Hair follicle dermal papilla cell (primary cell): ENCODE results near the gene CGB3. TPM values are rescaled to one million over a fixed set of nuclear protein-coding genes. Genes with fewer than 3 reads are reported as not detected.

ENCODE experiments used
- small RNA-seq: library from RNA; depleted of rRNA; stranded (forward); fragments of <200 nt; gene quantifications from one replicate; pipeline ENCODE3, GENCODE V24; 2012
- total RNA-seq: library from RNA; depleted of rRNA; stranded (reverse); fragments of >200 nt; gene quantifications from 2 replicates; pipeline ENCODE4 v1.2.3, GENCODE V29; 2012

The CGB3 gene
- total RNA-seq, result not detected in 2 replicates

GRCh38 chr19:49024233-49024632, at the start of gene CGB3:
TSS of gene CGB3 (minus strand) at chr19:49024333. CDS start at chr19:49023971, 362 bp downstream.

GRCh38 chr19:49064768-49065611, 40.9 kb upstream of the CGB3 start, which contains the start of gene NTF4:
TSS of gene NTF4 (minus strand) at chr19:49064818. CDS start at chr19:49061997, 2,821 bp downstream.

GRCh38 chr19:49057636-49058234, 33.6 kb upstream of the CGB3 start, which contains the start of gene CGB7:
TSS of gene CGB7 (minus strand) at chr19:49057749. CDS start at chr19:49055375, 2,374 bp downstream.

GRCh38 chr19:49049011-49049410, 24.9 kb upstream of the CGB3 start, which contains the start of gene CGB8:
TSS of gene CGB8 (minus strand) at chr19:49049111. CDS start at chr19:49048739, 372 bp downstream.

GRCh38 chr19:49043548-49043947, 19.4 kb upstream of the CGB3 start, which contains the start of gene CGB5:
TSS of gene CGB5 (plus strand) at chr19:49043848. CDS start at chr19:49044210, 362 bp downstream.

GRCh38 chr19:49036815-49037214, 12.7 kb upstream of the CGB3 start, which contains the start of gene CGB1:
TSS of gene CGB1 (minus strand) at chr19:49036895. CDS start at chr19:49036711, 184 bp downstream.

GRCh38 chr19:49031642-49032301, 7.6 kb upstream of the CGB3 start, which contains the start of gene CGB2:
TSS of gene CGB2 (plus strand) at chr19:49031890. CDS start at chr19:49032096, 206 bp downstream.

GRCh38 chr19:49017041-49017665, 7.0 kb downstream of the CGB3 start, which contains the start of gene LHB:
TSS of gene LHB (minus strand) at chr19:49017091. CDS start at chr19:49017081, 10 bp downstream.

GRCh38 chr19:48993175-48994034, 30.7 kb downstream of the CGB3 start, which contains the start of the genes GYS1 and RUVBL2:
TSS of gene GYS1 (minus strand) at chr19:48993309. CDS start at chr19:48993112, 197 bp downstream.
TSS of gene RUVBL2 (plus strand) at chr19:48993887. CDS start at chr19:48993912, 25 bp downstream.

Small RNA genes lying within 50 kb of the gene (small RNA-seq; reads per million reads assigned to genes)
- gene MIR6798, result not detected

Other genes starting within 250 kb of the CGB3 start
- 33.6 and 34.4 TPM in 2 replicates for gene BCAT2, start 213.3 kb downstream of the CGB3 start, total RNA-seq
- gene HSD17B14, start 187.8 kb downstream of the CGB3 start, total RNA-seq, result 12.2 and 14.6 TPM in 2 replicates
- gene PLEKHA4, start 155.7 kb downstream of the CGB3 start, total RNA-seq, result 15.7 and 20.8 TPM in 2 replicates
- gene PPP1R15A, start 151.9 kb downstream of the CGB3 start, total RNA-seq, result 86.6 and 94.5 TPM in 2 replicates
- 0.12 and 0.16 TPM in 2 replicates for gene TULP2, start 125.6 kb downstream of the CGB3 start, total RNA-seq
- gene NUCB1, start 124.0 kb downstream of the CGB3 start, total RNA-seq, result 269 and 313 TPM in 2 replicates
- not detected in 2 replicates for gene DHDH, start 90.6 kb downstream of the CGB3 start, total RNA-seq
- 66.0 and 84.5 TPM in 2 replicates for gene BAX, start 69.5 kb downstream of the CGB3 start, total RNA-seq
- 3,530 and 3,694 TPM in 2 replicates for gene FTL, start 59.0 kb downstream of the CGB3 start, total RNA-seq
- gene GYS1, start 31.0 kb downstream of the CGB3 start, total RNA-seq, result 61.7 and 65.2 TPM in 2 replicates
- gene RUVBL2, start 30.4 kb downstream of the CGB3 start, total RNA-seq, result 110 and 121 TPM in 2 replicates
- 0.49 and 0.61 TPM in 2 replicates for gene LHB, start 7.2 kb downstream of the CGB3 start, total RNA-seq
- not detected in 2 replicates for gene CGB2, start 7.6 kb upstream of the CGB3 start, total RNA-seq
- gene CGB1, start 12.6 kb upstream of the CGB3 start, total RNA-seq, result not detected in 2 replicates
- gene CGB5, start 19.5 kb upstream of the CGB3 start, total RNA-seq, result 0.16 TPM in 1 of 2 replicates, not detected in the other
- not detected in 2 replicates for gene CGB8, start 24.8 kb upstream of the CGB3 start, total RNA-seq
- 0.16 TPM in 1 of 2 replicates, not detected in the other for gene CGB7, start 33.4 kb upstream of the CGB3 start, total RNA-seq
- gene NTF4, start 40.5 kb upstream of the CGB3 start, total RNA-seq, result not detected in 2 replicates
- not detected in 2 replicates for gene KCNA7, start 48.4 kb upstream of the CGB3 start, total RNA-seq
- gene SNRNP70, start 61.1 kb upstream of the CGB3 start, total RNA-seq, result 128 and 129 TPM in 2 replicates
- 5.2 and 6.0 TPM in 2 replicates for gene LIN7B, start 90.0 kb upstream of the CGB3 start, total RNA-seq
- 0.36 TPM in 1 of 2 replicates, not detected in the other for gene C19orf73, start 94.8 kb upstream of the CGB3 start, total RNA-seq
- gene PPFIA3, start 95.2 kb upstream of the CGB3 start, total RNA-seq, result 1.8 and 2.4 TPM in 2 replicates
- not detected in 2 replicates for gene HRC, start 131.1 kb upstream of the CGB3 start, total RNA-seq
- 32.6 and 32.7 TPM in 2 replicates for gene TRPM4, start 133.5 kb upstream of the CGB3 start, total RNA-seq